Measurements from ENCODE around the gene LRRC37B.
"Not testable (repeated sequence)": the region's sequence is repeated elsewhere in the genome, so short reads cannot be mapped to it uniquely, and the experiment has no call there.

Gene LRRC37B

GRCh38 chr17:32006957-32007462 lies at the start of gene LRRC37B:
TSS of gene LRRC37B (plus strand) at chr17:32007383. CDS start at chr17:32021393, 14,010 bp downstream.
- peak; percentile 71 for DNase-seq (ENCODE audit: low spot score)

- not testable (repeated sequence) for DNase-seq (ENCODE audit: low spot score)
Measured at GRCh38 chr17:31964131-31964530, 43.1 kb upstream of the LRRC37B start.

- no peak for DNase-seq (ENCODE audit: low spot score)
Measured at GRCh38 chr17:31967648-31968047, 39.5 kb upstream of the LRRC37B start.

GRCh38 chr17:31970416-31970815 lies 36.8 kb upstream of the LRRC37B start:
- DNase-seq (ENCODE audit: low spot score) = not testable (repeated sequence)

- not testable (repeated sequence) for DNase-seq (ENCODE audit: low spot score)
Measured at GRCh38 chr17:31974269-31975071, 32.7 kb upstream of the LRRC37B start.

GRCh38 chr17:31975391-31975790 lies 31.8 kb upstream of the LRRC37B start:
- DNase-seq (ENCODE audit: low spot score) = not testable (repeated sequence)

- not testable (repeated sequence) for DNase-seq (ENCODE audit: low spot score)
Measured at GRCh38 chr17:31991821-31992220, 15.4 kb upstream of the LRRC37B start.

GRCh38 chr17:31997005-31997404 lies 10.2 kb upstream of the LRRC37B start:
- no peak for DNase-seq (ENCODE audit: low spot score)

GRCh38 chr17:32007463-32008298 lies 498 bp downstream of the LRRC37B start:
- DNase-seq (ENCODE audit: low spot score) = peak; percentile 43

GRCh38 chr17:32009262-32009542 lies 2.0 kb downstream of the LRRC37B start:
- no peak for DNase-seq (ENCODE audit: low spot score)

GRCh38 chr17:32010114-32010513 lies 2.9 kb downstream of the LRRC37B start:
- DNase-seq (ENCODE audit: low spot score) = no peak

GRCh38 chr17:32015245-32016013 lies 8.2 kb downstream of the LRRC37B start:
- DNase-seq (ENCODE audit: low spot score) = peak; percentile 18

GRCh38 chr17:32016231-32016630 lies 9.0 kb downstream of the LRRC37B start:
- no peak for DNase-seq (ENCODE audit: low spot score)

- DNase-seq (ENCODE audit: low spot score) = no peak
Measured at GRCh38 chr17:32019228-32019627, 12.0 kb downstream of the LRRC37B start.

- DNase-seq (ENCODE audit: low spot score) = no peak
Measured at GRCh38 chr17:32020943-32021614, 13.9 kb downstream of the LRRC37B start.

GRCh38 chr17:32021615-32021955 lies 14.4 kb downstream of the LRRC37B start:
- DNase-seq (ENCODE audit: low spot score) = no peak

GRCh38 chr17:32022554-32022953 lies 15.4 kb downstream of the LRRC37B start:
- not testable (repeated sequence) for DNase-seq (ENCODE audit: low spot score)

GRCh38 chr17:32027271-32027670 lies 20.1 kb downstream of the LRRC37B start:
- DNase-seq (ENCODE audit: low spot score) = not testable (repeated sequence)

GRCh38 chr17:32033223-32033622 lies 26.0 kb downstream of the LRRC37B start:
- DNase-seq (ENCODE audit: low spot score) = no peak

GRCh38 chr17:32033812-32034211 lies 26.6 kb downstream of the LRRC37B start:
- not testable (repeated sequence) for DNase-seq (ENCODE audit: low spot score)

- DNase-seq (ENCODE audit: low spot score) = not testable (repeated sequence)
Measured at GRCh38 chr17:32040246-32040645, 33.1 kb downstream of the LRRC37B start.
